Neural progenitor cell (in vitro differentiated cells): ENCODE results near the gene SP6.

Source experiments
- EZH2 ChIP-seq: fragments of 200-600 bp; sonication (generic); IDR thresholded peaks from 2 replicates; pipeline ENCODE4 v1.6.1; 2017; ENCODE audit warnings: antibody characterized with exemption, mild to moderate bottlenecking, moderate library complexity
- EZH2phosphoT487 ChIP-seq: fragments of 200-600 bp; sonication (generic); IDR thresholded peaks from 2 replicates; pipeline ENCODE4 v1.6.1; 2017; ENCODE audit warnings: antibody characterized with exemption
- TF ChIP-seq, protein P1 (sequence below): fragments of 200-600 bp; sonication (generic); IDR thresholded peaks from 2 replicates; pipeline ENCODE4 v1.5.1; 2017; ENCODE audit warnings: antibody characterized with exemption, mild to moderate bottlenecking

DNA sequence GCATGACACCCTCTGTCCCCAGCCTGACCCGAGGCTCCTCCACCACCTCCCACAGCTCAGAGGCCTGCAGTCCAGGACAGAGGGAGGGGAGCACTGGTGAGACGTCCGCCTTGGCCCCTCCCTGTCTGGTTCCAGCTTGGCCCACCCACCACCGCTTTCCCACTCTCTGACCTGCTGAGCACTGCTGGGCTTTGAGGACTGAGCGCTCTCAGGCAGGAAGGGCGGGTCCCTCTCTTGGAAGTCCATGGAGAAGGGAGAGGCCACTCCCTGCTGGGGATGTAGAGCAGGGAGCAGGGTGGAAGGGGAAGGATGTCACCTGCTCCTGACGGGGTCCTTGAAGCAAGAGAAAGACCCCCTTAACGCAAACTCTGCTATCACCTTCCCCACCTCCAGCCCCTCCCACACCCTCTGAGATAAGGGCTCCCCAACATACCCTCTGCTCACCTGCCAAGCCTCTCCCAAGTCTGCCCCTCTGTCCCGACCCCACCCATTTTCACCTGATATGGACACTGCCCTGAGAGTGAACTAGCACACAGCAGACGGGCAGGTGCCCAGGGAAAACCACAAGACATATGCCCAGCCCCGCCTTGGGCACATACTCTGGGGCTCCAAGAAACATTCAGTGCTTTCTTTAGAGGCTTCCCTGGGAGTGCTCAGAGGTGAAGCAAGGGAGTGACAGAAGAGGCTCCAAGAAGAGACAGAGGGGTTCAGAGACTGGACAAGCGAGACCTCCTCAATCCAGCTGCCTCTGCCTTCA is 30.8 kb downstream of the SP6 start:
- TF ChIP-seq, protein P1, sequence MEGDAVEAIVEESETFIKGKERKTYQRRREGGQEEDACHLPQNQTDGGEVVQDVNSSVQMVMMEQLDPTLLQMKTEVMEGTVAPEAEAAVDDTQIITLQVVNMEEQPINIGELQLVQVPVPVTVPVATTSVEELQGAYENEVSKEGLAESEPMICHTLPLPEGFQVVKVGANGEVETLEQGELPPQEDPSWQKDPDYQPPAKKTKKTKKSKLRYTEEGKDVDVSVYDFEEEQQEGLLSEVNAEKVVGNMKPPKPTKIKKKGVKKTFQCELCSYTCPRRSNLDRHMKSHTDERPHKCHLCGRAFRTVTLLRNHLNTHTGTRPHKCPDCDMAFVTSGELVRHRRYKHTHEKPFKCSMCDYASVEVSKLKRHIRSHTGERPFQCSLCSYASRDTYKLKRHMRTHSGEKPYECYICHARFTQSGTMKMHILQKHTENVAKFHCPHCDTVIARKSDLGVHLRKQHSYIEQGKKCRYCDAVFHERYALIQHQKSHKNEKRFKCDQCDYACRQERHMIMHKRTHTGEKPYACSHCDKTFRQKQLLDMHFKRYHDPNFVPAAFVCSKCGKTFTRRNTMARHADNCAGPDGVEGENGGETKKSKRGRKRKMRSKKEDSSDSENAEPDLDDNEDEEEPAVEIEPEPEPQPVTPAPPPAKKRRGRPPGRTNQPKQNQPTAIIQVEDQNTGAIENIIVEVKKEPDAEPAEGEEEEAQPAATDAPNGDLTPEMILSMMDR, result no peak
- TF ChIP-seq EZH2 (no peak), EZH2phosphoT487 (no peak)
